GM12878 (cell line): ENCODE measurements around the gene FAT4. TPM values are rescaled to one million over a fixed set of nuclear protein-coding genes. Genes with fewer than 3 reads are reported as not detected.

Source experiments
- ATAC-seq: fragments of 200-7000 bp; cut with Tn5 transposase; 3 replicates; pipeline ENCODE4 v1.9.1; 2020; ENCODE audit warnings: mild to moderate bottlenecking, moderate library complexity
- BruUV-seq: library from RNA; stranded (reverse); fragments of 400-500 nt; replicated peaks from 2 replicates; lab custom pipeline; 2021; lab: Mats Ljungman, UMichigan
- CTCF ChIA-PET: fragments of 300-600 bp; sonication (Branson Sonifier 250); formaldehyde crosslinking; extraction: SDS; loops from one replicate; lab custom pipeline; 2021; ENCODE audit warnings: inconsistent platforms; lab: Yijun Ruan, JAX
- POLR2A ChIA-PET: fragments of 350-600 bp; formaldehyde crosslinking; extraction: SDS; loops from one replicate; lab custom pipeline; 2021; ENCODE audit warnings: inconsistent platforms; lab: Charles Lee
- RAD21 ChIA-PET: fragments of 300-600 bp; sonication (Branson Sonifier 250); formaldehyde crosslinking; loops from one replicate; lab custom pipeline; 2023; ENCODE audit warnings: antibody characterized with exemption; ENCODE audit not compliant: unreplicated experiment; lab: Charles Lee
- SMC1A ChIA-PET: fragments of 300-600 bp; sonication (Branson Sonifier 250); formaldehyde crosslinking; loops from one replicate; lab custom pipeline; 2023; ENCODE audit not compliant: unreplicated experiment, uncharacterized antibody; lab: Charles Lee
- DNase-seq: peaks from one replicate; pipeline ENCODE4 v3.0.0-alpha.2; 2011; ENCODE audit warnings: low read depth, low spot score
- FAIRE-seq: peaks from 3 replicates; lab custom pipeline; 2011; peaks lifted over from hg19 to GRCh38; lab: Jason Lieb, UNC
- H2AFZ ChIP-seq: 2 replicates; pipeline ENCODE4 v1.6.0; 2011; ENCODE audit warnings: low read depth, low read length, control low read depth; ENCODE audit not compliant: control insufficient read depth
- H3K27ac ChIP-seq: 2 replicates; pipeline ENCODE4 v1.5.1; 2011; ENCODE audit warnings: control low read depth; ENCODE audit not compliant: control insufficient read depth, insufficient read depth
- H3K27me3 ChIP-seq, 2 experiments: replicated peaks in 1 of 2; 2 replicates each; pipeline versions ENCODE4 v1.6.0 to v1.6.1; 2011; ENCODE audit warnings: low read length in 1 of 2; ENCODE audit not compliant: control insufficient read depth in 2 of 2, insufficient read depth in 2 of 2
- H3K36me3 ChIP-seq, 2 experiments: 2 replicates each; pipeline ENCODE4 v1.5.1; 2011; ENCODE audit warnings: low read length in 1 of 2; ENCODE audit not compliant: control insufficient read depth in 2 of 2, insufficient read depth in 2 of 2
- H3K4me1 ChIP-seq: 2 replicates; pipeline ENCODE4 v1.6.1; 2011; ENCODE audit warnings: mild to moderate bottlenecking, low read length, moderate library complexity, mixed read lengths; ENCODE audit not compliant: control insufficient read depth, insufficient read depth
- H3K4me2 ChIP-seq: 2 replicates; pipeline ENCODE4 v1.6.0; 2011; ENCODE audit warnings: control low read depth; ENCODE audit not compliant: control insufficient read depth, insufficient read depth
- H3K4me3 ChIP-seq: fragments of 200-600 bp; sonication (generic); 2 replicates; pipeline ENCODE4 v1.5.1; 2016
- H3K79me2 ChIP-seq: 2 replicates; pipeline ENCODE4 v1.6.0; 2011; ENCODE audit warnings: low read length; ENCODE audit not compliant: control insufficient read depth, insufficient read depth
- H3K9ac ChIP-seq: 2 replicates; pipeline ENCODE4 v1.8.0; 2011; ENCODE audit warnings: low read length, control low read depth, mixed read lengths; ENCODE audit not compliant: control insufficient read depth, insufficient read depth
- H3K9me3 ChIP-seq: replicated peaks from 3 replicates; pipeline ENCODE4 v1.5.1; 2011; ENCODE audit warnings: mild to moderate bottlenecking, low read length; ENCODE audit not compliant: control insufficient read depth, insufficient read depth
- H4K20me1 ChIP-seq: 2 replicates; pipeline ENCODE4 v1.6.0; 2011; ENCODE audit not compliant: control insufficient read depth, insufficient read depth
- MYC ChIP-seq: IDR thresholded peaks from 2 replicates; pipeline ENCODE4 v1.6.1; 2011; ENCODE audit warnings: mild to moderate bottlenecking, low read length, moderate library complexity, inconsistent platforms; ENCODE audit not compliant: insufficient read depth, insufficient replicate concordance, insufficient read length, severe bottlenecking
- NKRF ChIP-seq: fragments of 450-650 bp; conservative IDR thresholded peaks from 2 replicates; pipeline ENCODE4 v1.6.1; 2017; ENCODE audit warnings: mild to moderate bottlenecking, moderate library complexity
- POLR2AphosphoS5 ChIP-seq: IDR thresholded peaks from 2 replicates; pipeline ENCODE4 v1.6.1; 2011; ENCODE audit warnings: mild to moderate bottlenecking, low read length, inconsistent platforms
- REST ChIP-seq: IDR thresholded peaks from 2 replicates; pipeline ENCODE4 v1.6.1; 2012; ENCODE audit warnings: mild to moderate bottlenecking, low read depth, low read length
- SREBF1 ChIP-seq: IDR thresholded peaks from 2 replicates; pipeline ENCODE4 v1.6.1; 2012; ENCODE audit warnings: mild to moderate bottlenecking, low read length
- ZNF207 ChIP-seq: fragments of 450-650 bp; IDR thresholded peaks from 2 replicates; pipeline ENCODE4 v1.6.1; 2014; ENCODE audit warnings: antibody characterized with exemption, mild to moderate bottlenecking, borderline replicate concordance
- ZNF687 ChIP-seq: fragments of 450-650 bp; IDR thresholded peaks from 2 replicates; pipeline ENCODE4 v1.6.1; 2017; ENCODE audit warnings: mild to moderate bottlenecking, moderate library complexity
- WGBS: methylation state at CpG from one replicate; pipeline ENCODE4 v1.1.6; 2016; ENCODE audit warnings: low lambda C conversion rate; ENCODE audit not compliant: insufficient replicate concordance, insufficient coverage; ENCODE audit errors: missing lambda C conversion rate; 5-methylcytosine and 5-hydroxymethylcytosine counted together
- in situ Hi-C: fragments of 300-500 bp; cut with MboI; formaldehyde crosslinking; loops from 9 replicates; pipeline ENCODE4 v1.14.3; 2018; ENCODE audit warnings: mixed read lengths
- intact Hi-C: fragments of 100-400 bp; cut with micrococcal nuclease; formaldehyde crosslinking; loops from one replicate; pipeline ENCODE4 v1.14.2; 2022; ENCODE audit not compliant: unreplicated experiment
- polyA plus RNA-seq, 11 experiments: library from polyadenylated mRNA; depleted of rRNA in 4 of 11; unstranded in 6 of 11; stranded (reverse) in 5 of 11; fragments of >200 nt; fragmentation: Nextera tagmentation in 4 of 11; fragmentation: Illumina TruSeq in 1 of 11; extraction: Ambion mirVana in 4 of 11; extraction: Trizol in 1 of 11; gene quantifications; 1 replicate in 1 of 11; 2 replicates in 10 of 11; pipeline versions ENCODE4 v1.2.1 to v1.2.3, GENCODE V29; 2011 to 2016; ENCODE audit warnings: inconsistent platforms in 2 of 11, missing spikeins in 2 of 11, low read depth in 1 of 11
- total RNA-seq, 4 experiments: library from RNA; depleted of rRNA in 3 of 4; stranded (reverse); fragments of >200 nt in 3 of 4; fragmentation: Illumina TruSeq in 1 of 4; extraction: Trizol in 1 of 4; gene quantifications; 2 replicates each; pipeline versions ENCODE4 v1.2.1 to v1.2.3, GENCODE V29; 2013 to 2021

FAT4 gene
- total and polyA plus RNA-seq, 10 of the 15 experiments (the other 5 are each of a cell fraction or from before 2014, with no cell fraction given), result 0.03 TPM; not detected in 9

GRCh38 chr4:125306112-125306511, 8.6 kb upstream of the FAT4 start:
- Histone ChIP-seq H4K20me1 (no peaks in the 10 kb centered on the region), H3K27ac (no peak overlapping the region), H3K4me2 (no peak overlapping the region), H3K4me1 (no peaks in the 10 kb centered on the region), H3K27me3 (no peaks in the 10 kb centered on the region), H3K4me3 (no peak overlapping the region), H3K9ac (no peak overlapping the region), H2AFZ (no peak overlapping the region), H3K9me3 (no peaks in the 10 kb centered on the region), H3K36me3 (no peaks in the 10 kb centered on the region), H3K79me2 (no peaks in the 10 kb centered on the region)
- TF ChIP-seq ZNF687, result no peak
- intact Hi-C loops (no loop called here), in situ Hi-C loops (no loop called here)
- WGBS, result 0% methylated on average over 1 of the region's 1 CpG
- CTCF ChIA-PET, result interaction anchor here (1.9 kb wide), 1 partner anchor 13 kb away, joined by 5 read pairs; no protein-coding TSS in a partner anchor
- POLR2A ChIA-PET, result no interaction called here
- RAD21 ChIA-PET, result no interaction called here
- SMC1A ChIA-PET, result interaction anchor here (1.4 kb wide), 1 partner anchor 23 kb away, joined by 3 read pairs; no protein-coding TSS in a partner anchor
- no peak for FAIRE-seq
- DNase-seq, result no peak
- BruUV-seq, result no TSS peak
- no peak for ATAC-seq

- ATAC-seq (no peak), DNase-seq (no peak), FAIRE-seq (no peak)
- Histone ChIP-seq H3K27ac (no peak overlapping the region), H3K4me3 (no peak overlapping the region), H3K9me3 (no peaks in the 10 kb centered on the region), H3K79me2 (no peaks in the 10 kb centered on the region), H3K4me2 (no peak overlapping the region), H3K27me3 (no peaks in the 10 kb centered on the region), H4K20me1 (no peaks in the 10 kb centered on the region), H3K4me1 (no peaks in the 10 kb centered on the region), H2AFZ (no peak overlapping the region), H3K36me3 (no peaks in the 10 kb centered on the region), H3K9ac (no peak overlapping the region)
- ChIA-PET CTCF (interaction anchor here (1.9 kb wide), 1 partner anchor 12 kb away, joined by 5 read pairs; no protein-coding TSS in a partner anchor), POLR2A (no interaction called here), RAD21 (no interaction called here), SMC1A (interaction anchor here (1.4 kb wide), 1 partner anchor 23 kb away, joined by 3 read pairs; no protein-coding TSS in a partner anchor)
- intact Hi-C loops (no loop called here), in situ Hi-C loops (no loop called here)
- no TSS peak for BruUV-seq
- TF ChIP-seq SREBF1 (no peak), REST (no peak), MYC (no peak), POLR2AphosphoS5 (no peak), ZNF207 (no peak), NKRF (no peak)
Measured at GRCh38 chr4:125306533-125306932, 8.2 kb upstream of the FAT4 start.
